Breast epithelium (tissue), 4 donors: ENCODE data around the gene KIF22. TPM values are rescaled to one million over a fixed set of nuclear protein-coding genes. Genes with fewer than 3 reads are reported as not detected.
A peak's percentile ranks its signal among the peaks of the same experiment; 100 is the strongest.

Experiments used
- DNase-seq, 2 donors: peaks; one replicate each; pipeline ENCODE4 v3.0.0-alpha.2; 2019; ENCODE audit warnings: low spot score in 2 of 2
- H3K27ac ChIP-seq, 2 donors: fragments of 200-600 bp; sonication (generic) in 1 of 2; one replicate each; pipeline ENCODE4 v1.5.1; 2016 to 2019; ENCODE audit warnings: mild to moderate bottlenecking in 1 of 2
- H3K27me3 ChIP-seq, 2 donors: fragments of 200-600 bp; sonication (generic) in 1 of 2; one replicate each; pipeline versions ENCODE4 v1.5.1 to v1.6.0; 2017 to 2019; ENCODE audit warnings: control low read depth in 1 of 2, mild to moderate bottlenecking in 1 of 2
- H3K36me3 ChIP-seq: fragments of 200-600 bp; one replicate; pipeline ENCODE4 v1.5.1; 2019
- H3K4me1 ChIP-seq, 2 donors: fragments of 200-600 bp; sonication (generic); one replicate each; pipeline ENCODE4 v1.5.1; 2016 to 2019; ENCODE audit warnings: control low read depth in 1 of 2
- H3K4me3 ChIP-seq, 3 donors: fragments of 200-600 bp; sonication (generic); 1 replicate in 2 of 3; 2 replicates in 1 of 3; pipeline ENCODE4 v1.5.1; 2016 to 2019; ENCODE audit warnings: mild to moderate bottlenecking in 3 of 3, moderate library complexity in 2 of 3
- H3K9me3 ChIP-seq, 2 donors: fragments of 200-600 bp; sonication (generic) in 1 of 2; one replicate each; pipeline ENCODE4 v1.5.1; 2016 to 2019; ENCODE audit warnings: control low read depth in 1 of 2
- POLR2A ChIP-seq: fragments of 450-650 bp; IDR thresholded peaks from one replicate; pipeline ENCODE4 v1.6.1; 2016; ENCODE audit warnings: antibody characterized with exemption, mild to moderate bottlenecking, moderate library complexity
- POLR2AphosphoS5 ChIP-seq, 3 donors: sonication (generic); formaldehyde crosslinking; IDR thresholded peaks; one replicate each; pipeline ENCODE4 v1.6.1; 2017; ENCODE audit warnings: antibody characterized with exemption in 3 of 3
- intact Hi-C: fragments of 100-400 bp; cut with DNase I; formaldehyde crosslinking; loops from one replicate; pipeline ENCODE4 v1.15.1; 2023; ENCODE audit warnings: low total_unique reads
- total RNA-seq, 3 donors: library from RNA; depleted of rRNA; stranded (reverse); fragments of >200 nt; gene quantifications; one replicate each; pipeline ENCODE4 v1.1.0, GENCODE V29; 2016
- TF ChIP-seq, protein P1 (sequence below), 3 donors: fragments of 450-650 bp; IDR thresholded peaks; one replicate each; pipeline ENCODE4 v1.5.1; 2016 to 2017; ENCODE audit warnings: antibody characterized with exemption in 3 of 3, mild to moderate bottlenecking in 3 of 3, moderate library complexity in 3 of 3

Gene KIF22
- total RNA-seq, 3 donors from 2014 or later: 16.3 to 50.2 (median 22.3) TPM

DNA sequence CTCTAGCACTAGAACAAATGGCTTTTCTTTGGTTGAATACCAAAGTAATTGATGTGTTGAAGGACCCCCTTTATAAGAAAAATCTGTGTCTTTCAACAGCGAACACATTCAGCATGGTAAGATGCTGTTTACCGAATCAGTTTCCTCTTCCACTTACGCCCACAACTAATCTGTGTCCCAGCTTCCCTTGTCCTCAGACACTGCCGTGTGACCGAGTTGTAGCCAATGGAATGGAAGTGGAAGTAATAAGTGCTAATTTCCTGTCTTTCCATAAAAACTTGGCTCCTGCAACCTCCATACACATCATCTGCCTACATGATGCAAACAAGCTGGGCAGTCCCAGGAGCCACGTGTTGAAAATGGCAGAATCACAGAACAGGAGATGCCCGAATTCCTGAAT lies 62.1 kb downstream of the KIF22 start:
- Histone ChIP-seq H3K27me3 (no peaks in the 10 kb centered on the region), H3K9me3 (no peaks in the 10 kb centered on the region), H3K4me3 (no peak overlapping the region), H3K27ac (peak overlapping the region in 1 of 2 donors; percentile 61), H3K4me1 (no peaks in the 10 kb centered on the region), H3K36me3 (no peaks in the 10 kb centered on the region)
- no peak for TF ChIP-seq POLR2A
- TF ChIP-seq, protein P1, sequence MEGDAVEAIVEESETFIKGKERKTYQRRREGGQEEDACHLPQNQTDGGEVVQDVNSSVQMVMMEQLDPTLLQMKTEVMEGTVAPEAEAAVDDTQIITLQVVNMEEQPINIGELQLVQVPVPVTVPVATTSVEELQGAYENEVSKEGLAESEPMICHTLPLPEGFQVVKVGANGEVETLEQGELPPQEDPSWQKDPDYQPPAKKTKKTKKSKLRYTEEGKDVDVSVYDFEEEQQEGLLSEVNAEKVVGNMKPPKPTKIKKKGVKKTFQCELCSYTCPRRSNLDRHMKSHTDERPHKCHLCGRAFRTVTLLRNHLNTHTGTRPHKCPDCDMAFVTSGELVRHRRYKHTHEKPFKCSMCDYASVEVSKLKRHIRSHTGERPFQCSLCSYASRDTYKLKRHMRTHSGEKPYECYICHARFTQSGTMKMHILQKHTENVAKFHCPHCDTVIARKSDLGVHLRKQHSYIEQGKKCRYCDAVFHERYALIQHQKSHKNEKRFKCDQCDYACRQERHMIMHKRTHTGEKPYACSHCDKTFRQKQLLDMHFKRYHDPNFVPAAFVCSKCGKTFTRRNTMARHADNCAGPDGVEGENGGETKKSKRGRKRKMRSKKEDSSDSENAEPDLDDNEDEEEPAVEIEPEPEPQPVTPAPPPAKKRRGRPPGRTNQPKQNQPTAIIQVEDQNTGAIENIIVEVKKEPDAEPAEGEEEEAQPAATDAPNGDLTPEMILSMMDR (IDR thresholded peaks at IDR 0.05): no peak
- no peak for TF ChIP-seq POLR2AphosphoS5 (IDR thresholded peaks at IDR 0.05)
- DNase-seq: no peak
- intact Hi-C loops: no loop called here

DNA sequence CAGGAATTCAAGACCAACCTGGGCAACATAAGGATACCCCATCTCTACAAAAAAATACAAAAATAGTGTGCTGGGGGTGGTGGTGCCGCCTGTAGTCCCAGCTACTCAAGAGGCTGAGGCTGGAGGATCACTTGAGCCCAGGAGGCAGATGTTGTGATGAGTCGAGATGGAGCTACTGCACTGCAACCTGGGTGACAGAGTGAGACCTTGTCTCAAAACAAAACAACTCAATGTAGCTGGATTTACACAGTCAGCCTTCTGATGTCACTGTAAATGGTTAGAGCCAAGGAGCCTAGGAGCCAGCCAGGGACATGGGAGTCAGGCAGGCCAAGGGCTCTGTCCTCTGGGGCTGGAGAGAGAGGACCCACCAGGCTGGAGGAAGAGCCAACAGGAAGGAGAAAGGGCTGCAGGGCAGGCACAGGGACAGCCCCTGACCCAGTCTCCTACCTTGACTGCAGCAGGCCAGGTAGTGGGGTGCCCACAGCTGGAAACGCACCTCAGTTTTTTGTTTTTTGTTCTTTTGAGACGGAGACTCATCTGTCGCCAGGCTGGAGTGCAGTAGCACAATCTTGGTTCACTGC lies 64.1 kb downstream of the KIF22 start:
- intact Hi-C loops: no loop called here
- TF ChIP-seq POLR2AphosphoS5 (IDR thresholded peaks at IDR 0.05): no peak
- TF ChIP-seq, protein P1 (IDR thresholded peaks at IDR 0.05): no peak
- TF ChIP-seq POLR2A: no peak
- Histone ChIP-seq H3K36me3 (no peaks in the 10 kb centered on the region), H3K4me3 (no peak overlapping the region), H3K27ac (no peak overlapping the region), H3K4me1 (no peaks in the 10 kb centered on the region), H3K27me3 (no peaks in the 10 kb centered on the region), H3K9me3 (no peaks in the 10 kb centered on the region)
- no peak for DNase-seq

Other genes with a start within 250 kb of the KIF22 start
- 1 to 10 TPM; 1.4 to 5.1 (median 2.3) TPM for gene SPN, start 127.5 kb upstream of the KIF22 start, total RNA-seq
- 10 to 100 TPM in 1 of 3 donors, 1 to 10 TPM in 2; 2.4 to 13.3 (median 9.5) TPM for gene QPRT, start 111.6 kb upstream of the KIF22 start, total RNA-seq
- 1 to 10 TPM in 2 of 3 donors, under 1 TPM in 1; 0.66 to 2.1 (median 1.8) TPM for gene C16orf54, start 44.8 kb upstream of the KIF22 start, total RNA-seq
- gene ZG16, start 12.5 kb upstream of the KIF22 start, total RNA-seq: under 1 TPM in 1 of 3 donors, not detected in 2; 0.33 TPM
- 10 to 100 TPM; 49.3 to 61.9 (median 60.0) TPM for gene MAZ, start 15.8 kb downstream of the KIF22 start, total RNA-seq
- 1 to 10 TPM; 2.9 to 3.9 (median 3.5) TPM for gene PRRT2, start 21.4 kb downstream of the KIF22 start, total RNA-seq
- gene PAGR1, start 25.4 kb downstream of the KIF22 start, total RNA-seq: 10 to 100 TPM; 26.6 to 40.5 (median 29.8) TPM
- 100 to 1,000 TPM in 1 of 3 donors, 10 to 100 TPM in 2; 78.1 to 132 (median 99.7) TPM for gene MVP, start 29.7 kb downstream of the KIF22 start, total RNA-seq
- gene CDIPT, start 72.5 kb downstream of the KIF22 start, total RNA-seq: 100 to 1,000 TPM; 102 to 119 (median 117) TPM
- 1 to 10 TPM in 2 of 3 donors, under 1 TPM in 1; 0.16 to 7.2 (median 5.0) TPM for gene SEZ6L2, start 108.8 kb downstream of the KIF22 start, total RNA-seq
- gene ASPHD1, start 109.7 kb downstream of the KIF22 start, total RNA-seq: 1 to 10 TPM in 2 of 3 donors, not detected in 1; 1.3 to 2.5 TPM
- 10 to 100 TPM; 14.3 to 20.5 (median 18.7) TPM for gene KCTD13, start 135.5 kb downstream of the KIF22 start, total RNA-seq
- 100 to 1,000 TPM; 111 to 135 (median 128) TPM for gene TMEM219, start 171.3 kb downstream of the KIF22 start, total RNA-seq
- gene TAOK2, start 183.1 kb downstream of the KIF22 start, total RNA-seq: 10 to 100 TPM; 31.8 to 51.1 (median 37.3) TPM
- gene HIRIP3, start 204.9 kb downstream of the KIF22 start, total RNA-seq: 10 to 100 TPM; 10.5 to 18.2 (median 15.5) TPM
- gene INO80E, start 205.5 kb downstream of the KIF22 start, total RNA-seq: 10 to 100 TPM; 31.8 to 39.7 (median 38.6) TPM
- gene DOC2A, start 220.3 kb downstream of the KIF22 start, total RNA-seq: 1 to 10 TPM in 2 of 3 donors, under 1 TPM in 1; 0.48 to 4.5 (median 2.3) TPM
- not detected for gene C16orf92, start 232.4 kb downstream of the KIF22 start, total RNA-seq
- gene TLCD3B, start 240.5 kb downstream of the KIF22 start, total RNA-seq: under 1 TPM in 1 of 3 donors, not detected in 2; 0.29 TPM